Measurements from ENCODE around the gene DESI2. TPM values are rescaled to one million over a fixed set of nuclear protein-coding genes. Genes with fewer than 3 reads are reported as not detected.
"Not testable (repeated sequence)": the region's sequence is repeated elsewhere in the genome, so short reads cannot be mapped to it uniquely, and the experiment has no call there.

DESI2 gene
- total RNA-seq, 2 experiments from 2014 or later: 24.5 to 26.4 TPM

- Mint-ChIP-seq H3K36me3 (peaks cover 9% of the 10 kb centered on the region), H3K4me3 (no peak overlapping the region), H3K9me3 (ENCODE audit: low read depth) (no peaks in the 10 kb centered on the region), H3K27ac (no peak overlapping the region), H3K27me3 (peaks cover 45% of the 10 kb centered on the region), H3K4me1 (peaks cover 16% of the 10 kb centered on the region)
- no peak for DNase-seq
- ATAC-seq: no peak
- CTCF ChIA-PET: no interaction called here
Observed at GRCh38 chr1:244732851-244733450, 80.0 kb downstream of the DESI2 start.

DNA sequence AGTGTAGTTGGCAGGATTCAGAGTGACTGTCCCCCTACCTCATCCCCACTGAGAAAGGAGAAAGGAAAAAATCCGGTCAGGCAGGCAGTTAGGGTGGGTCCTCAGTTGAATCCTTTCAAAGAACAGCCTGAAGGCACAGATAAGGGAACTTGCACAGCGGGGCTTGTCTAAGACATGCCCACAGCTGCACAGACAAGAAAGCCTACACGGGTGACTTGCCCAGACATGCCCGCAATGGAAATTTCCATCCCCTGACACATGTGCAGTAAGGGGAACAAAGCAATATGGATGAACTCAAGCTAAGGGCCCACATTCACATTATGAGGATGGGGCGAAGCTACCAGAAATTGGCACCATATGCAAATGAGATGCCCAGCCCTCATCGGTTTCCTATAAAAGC is 82.5 kb downstream of the DESI2 start:
- no peak for DNase-seq
- Mint-ChIP-seq H3K27me3 (peaks cover 28% of the 10 kb centered on the region), H3K4me1 (peaks cover 3% of the 10 kb centered on the region), H3K36me3 (peaks cover 9% of the 10 kb centered on the region), H3K9me3 (ENCODE audit: low read depth) (no peaks in the 10 kb centered on the region), H3K27ac (no peak overlapping the region), H3K4me3 (no peak overlapping the region)
- CTCF ChIA-PET: no interaction called here
- no peak for ATAC-seq

- peaks cover 26% of the 10 kb centered on the region for H3K27me3 Mint-ChIP-seq
- DNase-seq (no peak), ATAC-seq (no peak)
- H3K36me3 Mint-ChIP-seq: peaks cover 9% of the 10 kb centered on the region
- H3K4me3 Mint-ChIP-seq: no peak overlapping the region
- CTCF ChIA-PET: interaction anchor here (0.7 kb wide), 1 partner anchor 136 kb away, joined by 3 read pairs; no protein-coding TSS in a partner anchor
- no peaks in the 10 kb centered on the region for H3K9me3 Mint-ChIP-seq (ENCODE audit: low read depth)
- H3K4me1 Mint-ChIP-seq: peaks cover 3% of the 10 kb centered on the region
- peak overlapping the region; percentile 11 for H3K27ac Mint-ChIP-seq
Observed at GRCh38 chr1:244735876-244736561, 83.1 kb downstream of the DESI2 start.

DNA sequence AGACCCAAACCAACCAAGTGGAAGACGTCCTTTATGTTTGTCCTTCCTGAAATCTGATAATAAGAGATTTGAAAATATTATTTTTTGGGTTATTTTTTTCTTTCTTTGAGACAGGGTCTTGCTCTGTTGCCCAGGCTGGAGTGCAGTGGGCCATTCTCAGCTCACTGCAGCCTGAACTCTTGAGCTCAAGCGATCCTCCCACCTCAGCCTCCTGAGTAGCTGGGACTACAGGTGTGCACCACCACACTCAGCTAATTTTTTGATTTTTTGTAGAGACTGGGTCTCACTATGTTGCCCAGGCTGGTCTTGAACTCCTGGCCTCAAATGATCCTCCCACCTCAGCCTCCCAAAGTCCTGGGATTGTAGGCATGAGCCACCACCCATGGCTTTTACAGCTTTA is 86.2 kb downstream of the DESI2 start:
- H3K27me3 Mint-ChIP-seq; H3K4me3 Mint-ChIP-seq; H3K9me3 Mint-ChIP-seq (ENCODE audit: low read depth); H3K36me3 Mint-ChIP-seq; DNase-seq; ATAC-seq; H3K27ac Mint-ChIP-seq; CTCF ChIA-PET; H3K4me1 Mint-ChIP-seq: not testable (repeated sequence)

GRCh38 chr1:244740027-244740617 is 87.2 kb downstream of the DESI2 start:
- H3K4me1 Mint-ChIP-seq; H3K9me3 Mint-ChIP-seq (ENCODE audit: low read depth); ATAC-seq; H3K4me3 Mint-ChIP-seq; H3K27ac Mint-ChIP-seq; DNase-seq; H3K36me3 Mint-ChIP-seq; H3K27me3 Mint-ChIP-seq: not testable (repeated sequence)
- CTCF ChIA-PET: interaction anchor here (0.6 kb wide), 1 partner anchor 135 kb away, joined by 3 read pairs; no protein-coding TSS in a partner anchor

DNA sequence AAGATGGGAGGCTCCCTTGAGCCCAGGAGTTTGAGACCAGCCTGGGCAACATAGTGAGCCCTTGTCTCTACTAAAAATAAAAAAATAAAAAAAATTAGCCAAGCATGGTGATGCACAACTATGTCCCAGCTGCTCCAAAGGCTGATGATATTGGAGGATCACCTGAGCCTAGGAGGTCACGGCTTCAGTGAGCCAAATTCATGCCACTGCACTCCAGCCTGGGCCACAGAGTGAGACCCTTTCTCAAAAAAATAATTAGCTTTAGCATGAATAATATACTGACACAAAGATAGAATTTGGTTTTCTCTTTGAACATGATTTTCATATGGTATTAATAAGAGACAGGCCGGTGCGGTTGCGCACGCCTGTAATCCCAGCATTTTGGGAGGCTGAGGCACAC is 88.8 kb downstream of the DESI2 start:
- Mint-ChIP-seq H3K27ac (no peak overlapping the region), H3K36me3 (peaks cover 3% of the 10 kb centered on the region), H3K9me3 (ENCODE audit: low read depth) (no peaks in the 10 kb centered on the region), H3K27me3 (peaks cover 4% of the 10 kb centered on the region), H3K4me1 (peaks cover 3% of the 10 kb centered on the region), H3K4me3 (no peak overlapping the region)
- CTCF ChIA-PET: interaction anchor here (0.6 to 0.7 kb wide), 2 partner anchors 56 to 108 kb away, joined by 3 read pairs; no protein-coding TSS in a partner anchor
- ATAC-seq (no peak), DNase-seq (no peak)

GRCh38 chr1:244749230-244750016 is 96.5 kb downstream of the DESI2 start:
- no peaks in the 10 kb centered on the region for H3K4me1 Mint-ChIP-seq
- CTCF ChIA-PET: no interaction called here
- DNase-seq: no peak
- H3K9me3 Mint-ChIP-seq (ENCODE audit: low read depth): no peaks in the 10 kb centered on the region
- no peak overlapping the region for H3K4me3 Mint-ChIP-seq
- no peaks in the 10 kb centered on the region for H3K36me3 Mint-ChIP-seq
- no peak overlapping the region for H3K27ac Mint-ChIP-seq
- no peak for ATAC-seq
- H3K27me3 Mint-ChIP-seq: peaks cover 3% of the 10 kb centered on the region

DNA sequence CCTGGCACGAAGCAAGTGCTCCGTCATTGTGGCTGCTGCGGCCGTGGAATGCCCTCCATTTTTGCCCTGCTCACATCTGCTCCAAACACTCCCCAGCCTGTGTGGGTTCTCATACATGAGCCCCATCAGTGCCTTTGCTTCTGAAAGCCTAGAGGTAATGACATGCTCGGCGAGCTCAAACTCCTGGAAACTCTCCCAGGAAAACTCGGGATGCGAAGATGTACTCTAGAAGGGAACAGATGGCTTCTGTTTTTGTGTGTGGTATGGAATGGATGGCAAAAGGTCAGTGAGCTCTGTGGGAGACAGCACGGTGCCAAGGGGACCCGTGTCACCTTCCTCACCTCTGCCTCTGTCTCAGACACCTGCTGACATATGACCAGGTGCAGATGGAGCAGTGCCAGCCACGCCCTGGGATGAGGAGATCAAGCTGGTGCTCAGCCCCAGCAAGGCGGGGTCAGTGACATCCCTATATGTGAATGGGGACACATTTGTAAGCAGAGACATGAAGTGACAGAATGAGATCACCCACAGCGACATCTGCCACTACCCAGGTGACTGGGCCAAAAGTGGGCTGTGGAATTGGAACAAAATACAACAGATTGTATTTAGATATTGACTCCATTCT is 98.5 kb downstream of the DESI2 start:
- CTCF ChIA-PET: no interaction called here
- Mint-ChIP-seq H3K27ac (no peak overlapping the region), H3K9me3 (ENCODE audit: low read depth) (no peaks in the 10 kb centered on the region), H3K27me3 (peaks cover 3% of the 10 kb centered on the region), H3K4me3 (no peak overlapping the region), H3K36me3 (no peaks in the 10 kb centered on the region), H3K4me1 (no peaks in the 10 kb centered on the region)
- no peak for ATAC-seq
- no peak for DNase-seq

DNA sequence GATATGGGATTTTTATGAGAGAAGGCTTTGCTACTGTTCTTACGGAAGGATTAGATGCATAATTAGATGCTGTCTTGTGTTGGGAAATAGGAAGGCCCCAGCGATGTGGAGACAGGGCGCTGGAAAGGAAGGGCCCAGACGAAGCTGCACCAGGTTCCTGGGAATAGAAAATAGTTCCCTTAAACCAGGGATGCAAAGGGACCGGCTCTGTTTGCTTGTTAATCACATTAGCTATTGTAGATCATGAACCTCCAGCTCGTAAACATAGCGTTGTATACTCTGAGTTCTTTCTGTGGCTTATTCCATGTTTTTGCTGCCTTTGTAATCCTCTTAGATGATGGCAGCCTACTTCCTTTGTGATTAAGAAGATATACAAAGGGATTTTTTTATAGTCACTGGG is 102.7 kb downstream of the DESI2 start:
- DNase-seq: no peak
- H3K4me1 Mint-ChIP-seq: no peaks in the 10 kb centered on the region
- H3K9me3 Mint-ChIP-seq (ENCODE audit: low read depth): no peaks in the 10 kb centered on the region
- no peak overlapping the region for H3K4me3 Mint-ChIP-seq
- ATAC-seq: no peak
- no peaks in the 10 kb centered on the region for H3K36me3 Mint-ChIP-seq
- CTCF ChIA-PET: no interaction called here
- peaks cover 5% of the 10 kb centered on the region for H3K27me3 Mint-ChIP-seq
- no peak overlapping the region for H3K27ac Mint-ChIP-seq

- no peaks in the 10 kb centered on the region for H3K4me1 Mint-ChIP-seq
- H3K36me3 Mint-ChIP-seq: no peaks in the 10 kb centered on the region
- DNase-seq (no peak), ATAC-seq (no peak)
- H3K9me3 Mint-ChIP-seq (ENCODE audit: low read depth): no peaks in the 10 kb centered on the region
- CTCF ChIA-PET: no interaction called here
- H3K27me3 Mint-ChIP-seq: peaks cover 6% of the 10 kb centered on the region
- no peak overlapping the region for H3K27ac Mint-ChIP-seq
- no peak overlapping the region for H3K4me3 Mint-ChIP-seq
Observed at GRCh38 chr1:244757091-244757939, 104.4 kb downstream of the DESI2 start.

All from activated CD8-positive, alpha-beta memory T cell treated with anti-CD3 and anti-CD28 coated beads, Interleukin-2, amount 10 ng/mL, durations not matched to agents 7 days and 5 days (primary cell).